K562 (cell line): ENCODE measurements around the gene SNX20. TPM values are rescaled to one million over a fixed set of nuclear protein-coding genes. Genes with fewer than 3 reads are reported as not detected.

ENCODE experiments used
- ATAC-seq: fragments of 200-7000 bp; cut with Tn5 transposase; 3 replicates; pipeline ENCODE4 v1.9.1; 2020; ENCODE audit warnings: moderate library complexity
- BruUV-seq: library from RNA; stranded (reverse); fragments of 400-500 nt; replicated peaks from 2 replicates; lab custom pipeline; 2021; lab: Mats Ljungman, UMichigan
- CTCF ChIA-PET: fragments of 300-600 bp; formaldehyde crosslinking; extraction: SDS; loops from one replicate; lab custom pipeline; 2021; ENCODE audit warnings: low intra/inter-chr PET ratio; lab: Yijun Ruan, JAX
- POLR2A ChIA-PET: fragments of 300-600, 350-650 bp; sonication (Branson Sonifier 250); formaldehyde crosslinking; extraction: SDS; loops from one replicate; lab custom pipeline; 2021; ENCODE audit warnings: antibody characterized with exemption, inconsistent platforms; lab: Yijun Ruan, JAX
- DNase-seq, 4 experiments: peaks; one replicate each; pipeline versions ENCODE4 v3.0.0 to v3.0.0-alpha.2; 2011 to 2018; ENCODE audit warnings: low spot score in 3 of 4, mixed read lengths in 3 of 4; ENCODE audit errors: extremely low read depth in 1 of 4
- FAIRE-seq: peaks from 2 replicates; lab custom pipeline; 2011; peaks lifted over from hg19 to GRCh38; lab: Jason Lieb, UNC
- H2AFZ ChIP-seq: 2 replicates; pipeline ENCODE4 v1.6.0; 2011; ENCODE audit warnings: low read depth, low read length, control low read depth, inconsistent platforms
- H3K27ac ChIP-seq: fragments of 200-600 bp; 3 replicates; pipeline ENCODE4 v1.8.0; 2011; ENCODE audit warnings: low read depth, mild to moderate bottlenecking, control low read depth, inconsistent platforms, low read length, moderate library complexity, mixed read lengths; ENCODE audit errors: extremely low read depth
- H3K27me3 ChIP-seq, 2 experiments: fragments of 300-600 bp in 1 of 2; 2 replicates in 1 of 2; 3 replicates in 1 of 2; pipeline versions ENCODE4 v1.6.0 to v1.8.0; 2011; ENCODE audit warnings: inconsistent platforms in 2 of 2, low read length in 2 of 2, mild to moderate bottlenecking in 1 of 2, mixed read lengths in 1 of 2, moderate library complexity in 1 of 2; ENCODE audit not compliant: control insufficient read depth in 2 of 2, insufficient read depth in 2 of 2
- H3K36me3 ChIP-seq: fragments of 300-600 bp; 3 replicates; pipeline ENCODE4 v1.8.0; 2011; ENCODE audit warnings: mild to moderate bottlenecking, low read length, inconsistent platforms; ENCODE audit not compliant: control insufficient read depth, insufficient read depth
- H3K4me1 ChIP-seq, 2 experiments: fragments of 200-600 bp in 1 of 2; replicated peaks in 1 of 2; 2 replicates in 1 of 2; 3 replicates in 1 of 2; pipeline versions ENCODE4 v1.5.1 to v1.8.0; 2011; ENCODE audit warnings: inconsistent platforms in 2 of 2, low read length in 2 of 2, mild to moderate bottlenecking in 1 of 2, mixed read lengths in 1 of 2, moderate library complexity in 1 of 2; ENCODE audit not compliant: control insufficient read depth in 2 of 2, insufficient read depth in 2 of 2
- H3K4me2 ChIP-seq: 2 replicates; pipeline ENCODE4 v1.6.1; 2011; ENCODE audit warnings: low read length, control low read depth, inconsistent platforms, mixed read lengths; ENCODE audit not compliant: insufficient read depth
- H3K4me3 ChIP-seq: fragments of 200-600 bp; sonication (generic), shearing (Covaris generic); 2 replicates; pipeline ENCODE4 v1.5.1; 2016; ENCODE audit warnings: control low read depth, inconsistent platforms
- H3K79me2 ChIP-seq: fragments of 200-600 bp; 3 replicates; pipeline ENCODE4 v1.8.0; 2011; ENCODE audit warnings: low read length, inconsistent platforms; ENCODE audit not compliant: control insufficient read depth, insufficient read depth
- H3K9ac ChIP-seq, 2 experiments: 2 replicates each; pipeline versions ENCODE4 v1.6.0 to v1.6.1; 2011; ENCODE audit warnings: low read depth in 2 of 2, low read length in 2 of 2, control low read depth in 1 of 2, inconsistent platforms in 1 of 2, mild to moderate bottlenecking in 1 of 2, mixed read lengths in 1 of 2; ENCODE audit not compliant: insufficient read depth in 1 of 2
- H3K9me1 ChIP-seq: one replicate; pipeline ENCODE4 v1.6.0; 2011; ENCODE audit warnings: inconsistent platforms, mild to moderate bottlenecking, low read length, moderate library complexity; ENCODE audit not compliant: control insufficient read depth, insufficient read depth
- H3K9me3 ChIP-seq: replicated peaks from 2 replicates; pipeline ENCODE4 v1.5.1; 2011; ENCODE audit warnings: low read depth, low read length, inconsistent platforms; ENCODE audit not compliant: control insufficient read depth, insufficient read depth
- H4K20me1 ChIP-seq: replicated peaks from 2 replicates; pipeline ENCODE4 v1.6.1; 2011; ENCODE audit warnings: low read length, inconsistent platforms, mixed read lengths; ENCODE audit not compliant: control insufficient read depth, insufficient read depth
- ADNP ChIP-seq: fragments of 200-800 bp; sonication (Bioruptor generic); IDR thresholded peaks from 2 replicates; pipeline ENCODE4 v1.6.1; 2016; ENCODE audit warnings: missing genetic modification characterization, missing compliant biosample characterization
- CTCF ChIP-seq, 3 experiments: IDR thresholded peaks in 2 of 3; conservative IDR thresholded peaks in 1 of 3; 2 replicates each; pipeline ENCODE4 v1.5.1; 2011 to 2012; ENCODE audit warnings: low read length in 3 of 3, mild to moderate bottlenecking in 3 of 3, control low read depth in 2 of 3, improper control_type of control experiment in 1 of 3, inconsistent platforms in 1 of 3, low read depth in 1 of 3, mixed read lengths in 1 of 3, moderate library complexity in 1 of 3; ENCODE audit not compliant: insufficient read depth in 2 of 3
- GTF2B ChIP-seq: IDR thresholded peaks from 2 replicates; pipeline ENCODE4 v1.6.1; 2011; ENCODE audit not compliant: insufficient read length; ENCODE audit errors: extremely low read depth
- HNRNPK ChIP-seq: fragments of 200-400 bp; formaldehyde crosslinking; IDR thresholded peaks from one replicate; pipeline ENCODE4 v1.6.1; 2018; ENCODE audit warnings: mild to moderate bottlenecking, low read depth, low read length; ENCODE audit not compliant: poor library complexity, severe bottlenecking
- HSF4 ChIP-seq: fragments of 250-450 bp; sonication (Bioruptor Pico); IDR thresholded peaks from 2 replicates; pipeline ENCODE4 v2.1.2; 2022; ENCODE audit warnings: mild to moderate bottlenecking, moderate library complexity, borderline replicate concordance
- MIER1 ChIP-seq: fragments of 450-650 bp; IDR thresholded peaks from 2 replicates; pipeline ENCODE4 v1.6.1; 2016; ENCODE audit warnings: antibody characterized with exemption, mild to moderate bottlenecking, low read depth
- PRMT5 ChIP-seq: sonication (generic); formaldehyde crosslinking; IDR thresholded peaks from 2 replicates; pipeline ENCODE4 v1.5.0; 2020; ENCODE audit warnings: missing genetic modification reagents
- RCOR1 ChIP-seq, 2 experiments: IDR thresholded peaks; 2 replicates each; pipeline ENCODE4 v1.6.1; 2012; ENCODE audit warnings: low read depth in 2 of 2, low read length in 2 of 2, borderline replicate concordance in 1 of 2, improper control_type of control experiment in 1 of 2
- WHSC1 ChIP-seq: IDR thresholded peaks from one replicate; pipeline ENCODE4 v1.6.1; 2012; ENCODE audit warnings: low read length, control low read depth, inconsistent platforms
- ZNF212 ChIP-seq: fragments of 450-650 bp; formaldehyde crosslinking; IDR thresholded peaks from 2 replicates; pipeline ENCODE4 v1.4.0; 2020; ENCODE audit warnings: mild to moderate bottlenecking
- ZNF445 ChIP-seq: fragments of 250-450 bp; sonication (Bioruptor Pico); IDR thresholded peaks from 2 replicates; pipeline ENCODE4 v1.4.0; 2020; ENCODE audit warnings: low read depth, mild to moderate bottlenecking, moderate library complexity
- ZNF561 ChIP-seq: fragments of 450-650 bp; formaldehyde crosslinking; conservative IDR thresholded peaks from 2 replicates; pipeline ENCODE4 v1.4.0; 2020; ENCODE audit warnings: mild to moderate bottlenecking, moderate library complexity
- WGBS: fragments of 100-300 bp; shearing (Covaris generic); methylation state at CpG from one replicate; pipeline ENCODE4 v1.1.6; 2016; ENCODE audit warnings: low coverage, mixed read lengths; ENCODE audit not compliant: insufficient coverage; ENCODE audit errors: missing lambda C conversion rate; 5-methylcytosine and 5-hydroxymethylcytosine counted together
- in situ Hi-C: fragments of 300-500 bp; cut with MboI; formaldehyde crosslinking; loops from 4 replicates; pipeline ENCODE4 v1.15.0; 2018; ENCODE audit warnings: inconsistent platforms, mixed read lengths
- intact Hi-C: fragments of 100-400 bp; cut with micrococcal nuclease; formaldehyde crosslinking; loops from 2 replicates; pipeline ENCODE4 v1.14.2; 2022
- polyA plus RNA-seq, 8 experiments: library from polyadenylated mRNA; depleted of rRNA in 4 of 8; stranded (reverse) in 5 of 8; unstranded in 3 of 8; fragments of >200 nt; fragmentation: Nextera tagmentation in 2 of 8; fragmentation: Illumina TruSeq in 1 of 8; extraction: Ambion mirVana in 2 of 8; extraction: Trizol in 1 of 8; gene quantifications; 2 replicates each; pipeline versions ENCODE4 v1.2.1 to v1.2.3, GENCODE V29; 2011 to 2014; ENCODE audit warnings: inconsistent platforms in 1 of 8, missing spikeins in 1 of 8
- total RNA-seq, 7 experiments: library from RNA; depleted of rRNA in 6 of 7; stranded (reverse); fragments of >200 nt in 6 of 7; fragmentation: Illumina TruSeq in 2 of 7; extraction: Trizol in 2 of 7; gene quantifications; 2 replicates each; pipeline versions ENCODE4 v1.2.1 to v1.2.3, GENCODE V29; 2011 to 2021; ENCODE audit warnings: low replicate concordance in 1 of 7

SNX20 gene
- total and polyA plus RNA-seq, 9 of the 15 experiments (the other 6 are each of a cell fraction or from before 2014, with no cell fraction given), result 0.04 to 0.07 TPM; not detected in 7

GRCh38 chr16:50631249-50631984, 49.7 kb downstream of the SNX20 start:
- BruUV-seq, result no TSS peak
- Histone ChIP-seq H3K4me2 (no peak overlapping the region), H3K9ac (no peak overlapping the region), H3K27ac (no peak overlapping the region), H3K4me3 (no peak overlapping the region), H3K9me3 (no peaks in the 10 kb centered on the region), H3K36me3 (no peaks in the 10 kb centered on the region), H3K79me2 (no peaks in the 10 kb centered on the region), H3K27me3 (peaks cover 13 to 50% of the 10 kb centered on the region in 2 experiments; a peak in 4 of 5 replicates), H3K9me1 (no peaks in the 10 kb centered on the region), H3K4me1 (peaks cover 0 to 7% of the 10 kb centered on the region in 2 experiments; a peak in 2 of 5 replicates), H2AFZ (no peak overlapping the region), H4K20me1 (no peaks in the 10 kb centered on the region)
- no peak for ATAC-seq
- CTCF ChIA-PET, result no interaction called here
- TF ChIP-seq ADNP (tag) (no peak), GTF2B (no peak)
- POLR2A ChIA-PET, result no interaction called here
- intact Hi-C loops, result no loop called here
- in situ Hi-C loops, result no loop called here
- WGBS, result 4% methylated on average over 8 of the region's 8 CpGs
- no peak for DNase-seq
- FAIRE-seq, result no peak

GRCh38 chr16:50630394-50631020, 50.6 kb downstream of the SNX20 start:
- no peak for DNase-seq
- ChIA-PET POLR2A (interaction anchor here (0.6 kb wide), 3 partner anchors 12 to 83 kb away, joined by 3 to 4 read pairs (median 3); no protein-coding TSS in a partner anchor), CTCF (no interaction called here)
- Histone ChIP-seq H3K27ac (no peak overlapping the region), H3K9ac (no peak overlapping the region), H2AFZ (no peak overlapping the region), H3K4me2 (no peak overlapping the region), H4K20me1 (no peaks in the 10 kb centered on the region), H3K4me3 (no peak overlapping the region), H3K79me2 (no peaks in the 10 kb centered on the region), H3K4me1 (peaks cover 0 to 7% of the 10 kb centered on the region in 2 experiments; a peak in 2 of 5 replicates), H3K36me3 (no peaks in the 10 kb centered on the region), H3K9me3 (no peaks in the 10 kb centered on the region), H3K9me1 (no peaks in the 10 kb centered on the region), H3K27me3 (peaks cover 13 to 55% of the 10 kb centered on the region in 2 experiments; a peak in 4 of 5 replicates)
- 4% methylated on average over 8 of the region's 11 CpGs for WGBS
- no TSS peak for BruUV-seq
- ATAC-seq, result no peak
- in situ Hi-C loops (no loop called here), intact Hi-C loops (no loop called here)
- no peak for FAIRE-seq
- no peak for TF ChIP-seq ZNF212 (CRISPR knock-in tag)
- TF ChIP-seq CTCF (IDR thresholded peaks at IDR 0.05 in 2 of 3, conservative IDR thresholded peaks at IDR 0.05 in 1 of 3; ENCODE audit: insufficient read depth in 2 of 3, low read depth in 1 of 3, low read length in 3 of 3), result no peak
- no peak for TF ChIP-seq ZNF561 (CRISPR knock-in tag)
- no peak for TF ChIP-seq RCOR1 (IDR thresholded peaks at IDR 0.05; ENCODE audit: borderline replicate concordance in 1 of 2, low read depth in 2 of 2, low read length in 2 of 2)
- TF ChIP-seq PRMT5 (CRISPR knock-in tag), result no peak
- TF ChIP-seq ZNF445 (CRISPR knock-in tag), result no peak
- TF ChIP-seq HNRNPK, result no peak
- TF ChIP-seq WHSC1, result no peak
- TF ChIP-seq MIER1, result no peak
- TF ChIP-seq HSF4 (CRISPR knock-in tag), result no peak
